H1 (cell line): ENCODE data around the gene ZNF446. TPM values are rescaled to one million over a fixed set of nuclear protein-coding genes. Genes with fewer than 3 reads are reported as not detected.
A peak's percentile ranks its signal among the peaks of the same experiment; 100 is the strongest.

ENCODE experiments used
- CTCF ChIA-PET: fragments of 300-600 bp; sonication (Branson Sonifier 250); formaldehyde crosslinking; loops from one replicate; lab custom pipeline; 2021; ENCODE audit not compliant: partially characterized antibody; lab: Charles Lee
- POLR2A ChIA-PET: fragments of 300-600 bp; sonication (Branson Sonifier 250); formaldehyde crosslinking; loops from one replicate; lab custom pipeline; 2021; ENCODE audit warnings: inconsistent platforms; ENCODE audit not compliant: partially characterized antibody; lab: Charles Lee
- DNase-seq, 2 experiments: peaks; one replicate each; pipeline versions ENCODE4 v3.0.0 to v3.0.0-alpha.2; 2010 to 2022; ENCODE audit warnings: low spot score in 2 of 2, low read depth in 1 of 2, mixed read lengths in 1 of 2
- FAIRE-seq: peaks from 2 replicates; lab custom pipeline; 2011; peaks lifted over from hg19 to GRCh38; lab: Jason Lieb, UNC
- H2AFZ ChIP-seq: 2 replicates; pipeline ENCODE4 v1.8.1; 2012; ENCODE audit warnings: low read length, inconsistent platforms
- H2AK5ac ChIP-seq: 2 replicates; pipeline ENCODE4 v1.6.1; 2013; ENCODE audit warnings: low read depth, low read length
- H2BK120ac ChIP-seq: replicated peaks from 2 replicates; pipeline ENCODE3; 2013; ENCODE audit warnings: low read depth, low read length, inconsistent platforms
- H2BK12ac ChIP-seq: 2 replicates; pipeline ENCODE4 v1.6.1; 2013; ENCODE audit warnings: low read depth, low read length
- H2BK15ac ChIP-seq: 2 replicates; pipeline ENCODE4 v1.6.1; 2013; ENCODE audit warnings: low read length
- H2BK20ac ChIP-seq: 2 replicates; pipeline ENCODE4 v1.6.1; 2013; ENCODE audit warnings: low read length
- H2BK5ac ChIP-seq: 2 replicates; pipeline ENCODE4 v1.6.1; 2013; ENCODE audit warnings: low read depth, low read length
- H3K14ac ChIP-seq: 2 replicates; pipeline ENCODE4 v1.6.1; 2013; ENCODE audit warnings: inconsistent platforms; ENCODE audit not compliant: insufficient read length
- H3K18ac ChIP-seq: 2 replicates; pipeline ENCODE4 v1.6.1; 2013; ENCODE audit warnings: low read length; ENCODE audit errors: extremely low read depth
- H3K23ac ChIP-seq: 2 replicates; pipeline ENCODE4 v1.6.1; 2013; ENCODE audit warnings: inconsistent platforms; ENCODE audit not compliant: insufficient read length
- H3K23me2 ChIP-seq: 2 replicates; pipeline ENCODE4 v1.6.1; 2013; ENCODE audit warnings: low read depth, low read length
- H3K27ac ChIP-seq: 2 replicates; pipeline ENCODE4 v1.6.1; 2011; ENCODE audit warnings: low read depth, low read length, inconsistent platforms
- H3K27me3 ChIP-seq, 4 experiments: replicated peaks in 1 of 4; 1 replicate in 1 of 4; 2 replicates in 3 of 4; pipeline versions ENCODE4 v1.6.1 to v1.8.1; 2011 to 2013; ENCODE audit warnings: low read length in 3 of 4, mild to moderate bottlenecking in 3 of 4, inconsistent platforms in 2 of 4, mixed read lengths in 2 of 4, moderate library complexity in 1 of 4; ENCODE audit not compliant: control insufficient read depth in 3 of 4, insufficient read depth in 3 of 4; ENCODE audit errors: extremely low read depth in 1 of 4
- H3K36me3 ChIP-seq, 4 experiments: 2 replicates each; pipeline versions ENCODE4 v1.6.1 to v1.8.1; 2011 to 2013; ENCODE audit warnings: mild to moderate bottlenecking in 4 of 4, low read length in 3 of 4, moderate library complexity in 2 of 4, control low read depth in 1 of 4, inconsistent platforms in 1 of 4; ENCODE audit not compliant: insufficient read depth in 4 of 4, control insufficient read depth in 2 of 4
- H3K4ac ChIP-seq: replicated peaks from 2 replicates; pipeline ENCODE3; 2013; ENCODE audit warnings: low read length, low read depth, mixed read lengths, inconsistent platforms; ENCODE audit not compliant: insufficient read length
- H3K4me1 ChIP-seq, 4 experiments: replicated peaks in 1 of 4; 1 replicate in 1 of 4; 2 replicates in 3 of 4; pipeline versions ENCODE4 v1.6.1 to v1.8.1; 2011 to 2013; ENCODE audit warnings: low read length in 3 of 4, inconsistent platforms in 2 of 4, mixed read lengths in 1 of 4; ENCODE audit not compliant: insufficient read depth in 4 of 4, control insufficient read depth in 3 of 4
- H3K4me2 ChIP-seq, 2 experiments: 2 replicates each; pipeline versions ENCODE4 v1.6.1 to v1.8.1; 2011 to 2013; ENCODE audit warnings: low read depth in 2 of 2, low read length in 2 of 2, control low read depth in 1 of 2, inconsistent platforms in 1 of 2, mild to moderate bottlenecking in 1 of 2; ENCODE audit not compliant: insufficient read depth in 1 of 2
- H3K4me3 ChIP-seq, 4 experiments: fragments of 200-600, 300-600 bp in 1 of 4; sonication (generic), shearing (Covaris generic), sonication (Bioruptor Twin) in 1 of 4; 2 replicates each; pipeline versions ENCODE4 v1.5.1 to v1.8.1; 2011 to 2016; ENCODE audit warnings: low read length in 4 of 4, low read depth in 3 of 4, control low read depth in 2 of 4, inconsistent platforms in 2 of 4, mild to moderate bottlenecking in 2 of 4, mixed read lengths in 1 of 4, moderate library complexity in 1 of 4; ENCODE audit not compliant: insufficient read depth in 2 of 4; ENCODE audit errors: extremely low read depth in 1 of 4
- H3K56ac ChIP-seq: replicated peaks from 2 replicates; pipeline ENCODE3; 2013; ENCODE audit warnings: low read depth, mild to moderate bottlenecking, mixed read lengths, low read length, inconsistent platforms; ENCODE audit not compliant: insufficient read length
- H3K79me1 ChIP-seq: 2 replicates; pipeline ENCODE4 v1.6.1; 2013; ENCODE audit warnings: low read depth, low read length, control low read depth
- H3K79me2 ChIP-seq, 2 experiments: 2 replicates each; pipeline versions ENCODE4 v1.6.1 to v1.8.1; 2012 to 2013; ENCODE audit warnings: low read length in 2 of 2, mild to moderate bottlenecking in 2 of 2, inconsistent platforms in 1 of 2; ENCODE audit not compliant: insufficient read depth in 2 of 2, control insufficient read depth in 1 of 2
- H3K9ac ChIP-seq, 4 experiments: replicated peaks in 1 of 4; 1 replicate in 1 of 4; 2 replicates in 3 of 4; pipeline versions ENCODE4 v1.6.1 to v1.8.1; 2011 to 2013; ENCODE audit warnings: low read depth in 3 of 4, low read length in 3 of 4, control low read depth in 2 of 4, mild to moderate bottlenecking in 2 of 4, moderate library complexity in 2 of 4, inconsistent platforms in 1 of 4; ENCODE audit errors: extremely low read depth in 1 of 4
- H3K9me3 ChIP-seq, 2 experiments: 2 replicates each; pipeline versions ENCODE4 v1.6.1 to v1.8.1; 2012 to 2013; ENCODE audit warnings: mild to moderate bottlenecking in 2 of 2, moderate library complexity in 2 of 2, control low read depth in 1 of 2, inconsistent platforms in 1 of 2, low read depth in 1 of 2, low read length in 1 of 2, mixed read lengths in 1 of 2; ENCODE audit not compliant: insufficient read depth in 2 of 2
- H4K20me1 ChIP-seq, 2 experiments: replicated peaks in 1 of 2; 2 replicates each; pipeline versions ENCODE3 to v1.8.1; 2011 to 2013; ENCODE audit warnings: inconsistent platforms in 2 of 2, low read length in 2 of 2, mild to moderate bottlenecking in 1 of 2; ENCODE audit not compliant: insufficient read depth in 2 of 2, control insufficient read depth in 1 of 2
- H4K5ac ChIP-seq: 2 replicates; pipeline ENCODE4 v1.6.1; 2013; ENCODE audit warnings: low read length, low read depth, mixed read lengths, inconsistent platforms; ENCODE audit not compliant: insufficient read length
- H4K8ac ChIP-seq: 2 replicates; pipeline ENCODE4 v1.8.0; 2013; ENCODE audit warnings: mild to moderate bottlenecking, moderate library complexity, low read length, inconsistent platforms; ENCODE audit not compliant: insufficient read depth; ENCODE audit errors: extremely low read depth
- H4K91ac ChIP-seq: replicated peaks from 2 replicates; pipeline ENCODE3; 2013; ENCODE audit warnings: low read length, mixed read lengths, inconsistent platforms; ENCODE audit not compliant: insufficient read length
- HDAC6 ChIP-seq: IDR thresholded peaks from one replicate; pipeline ENCODE4 v1.7.1; 2012; ENCODE audit warnings: low read depth, mild to moderate bottlenecking, inconsistent platforms, low read length, moderate library complexity
- KDM4A ChIP-seq: IDR thresholded peaks from one replicate; pipeline ENCODE4 v1.7.1; 2012; ENCODE audit warnings: low read depth, mild to moderate bottlenecking, moderate library complexity, low read length, inconsistent platforms; ENCODE audit not compliant: severe bottlenecking
- WGBS, 2 experiments: shearing (Covaris generic) in 1 of 2; methylation state at CpG; one replicate each; pipeline versions ENCODE4 v1.1.6 to v1.1.7; 2013 to 2015; ENCODE audit warnings: low lambda C conversion rate in 2 of 2, mixed read lengths in 2 of 2, inconsistent platforms in 1 of 2, low coverage in 1 of 2, missing lambda C conversion rate in 1 of 2; ENCODE audit not compliant: insufficient replicate concordance in 2 of 2, insufficient coverage in 1 of 2, insufficient read length in 1 of 2; ENCODE audit errors: extremely low coverage in 1 of 2, missing lambda C conversion rate in 1 of 2; 5-methylcytosine and 5-hydroxymethylcytosine counted together
- polyA plus RNA-seq, 7 experiments: library from polyadenylated mRNA; depleted of rRNA in 3 of 7; stranded (reverse) in 5 of 7; unstranded in 2 of 7; fragments of >200 nt in 5 of 7; fragments of 200-250 nt in 2 of 7; gene quantifications; 1 replicate in 5 of 7; 2 replicates in 1 of 7; 4 replicates in 1 of 7; pipeline versions ENCODE4 v1.2.1 to v1.2.3, GENCODE V29; 2011 to 2013; ENCODE audit warnings: missing spikeins in 2 of 7, mixed read lengths in 2 of 7
- total RNA-seq: library from RNA; stranded (reverse); fragmentation: NEBNext Ultra II Directional; extraction: Animal tissue kit (Norgen Biotek cat#: 25700); gene quantifications from 2 replicates; pipeline ENCODE4 v1.2.1, GENCODE V29; 2021

The ZNF446 gene
- total and polyA plus RNA-seq, 2 of the 8 experiments (the other 6 are each of a cell fraction or from before 2014, with no cell fraction given): 4.1 to 5.5 TPM

- Histone ChIP-seq H3K4me3 (peak overlapping the region; percentile 54 to 87 (median 70)), H3K9ac (peak overlapping the region; percentile 43 to 90 (median 74)), H2BK15ac (peak overlapping the region; percentile 88; the same call in 1 of the 2 replicates)
- TF ChIP-seq HDAC6 (no peak), KDM4A (peak; percentile 9)
- TF ChIP-seq, all 59 proteins: peak for 1
- H3K27ac ChIP-seq: peak overlapping the region; percentile 91
- peaks cover 0 to 9% (median 2%) of the 10 kb centered on the region in 4 experiments; a peak in 2 of 8 replicates for H3K36me3 ChIP-seq
- 0 out of 2 replicates have a peak overlapping the region, but pooled peaks have one; percentile 44 for H2AK5ac ChIP-seq
- no peak overlapping the region for H4K5ac ChIP-seq
- H3K79me1 ChIP-seq: peaks cover 5% of the 10 kb centered on the region
- H3K4ac ChIP-seq: no peak overlapping the region
- H2AFZ ChIP-seq: no peak overlapping the region
- peak overlapping the region; percentile 67 to 85 for H3K4me2 ChIP-seq
- 38% methylated on average over 20 of the region's 22 CpGs; no CpG with 5 or more reads in 1 of the 2 experiments for WGBS, 2 experiments
- H4K8ac ChIP-seq: peak overlapping the region; percentile 96
- peaks cover 0 to 35% (median 20%) of the 10 kb centered on the region in 4 experiments; a peak in 6 of 7 replicates for H3K4me1 ChIP-seq
- peaks cover 11% of the 10 kb centered on the region for H3K23me2 ChIP-seq
- DNase-seq (no peak), FAIRE-seq (no peak)
- no peak overlapping the region for H2BK20ac ChIP-seq
- H3K14ac ChIP-seq: no peak overlapping the region
- H3K9me3 ChIP-seq: no peaks in the 10 kb centered on the region
- ChIA-PET CTCF (interaction anchor here (0.6 to 5.2 kb wide), 36 partner anchors 9 to 1424 kb away, joined by 3 to 35 read pairs (median 4); partner anchors contain the start of genes CHMP2A, TRIM28, UBE2M and ZNF324), POLR2A (interaction anchor here (0.7 to 21.3 kb wide), 28 partner anchors 10 to 162 kb away, joined by 3 to 650 read pairs (median 6); partner anchors contain the start of genes CHMP2A, RNF225, RPS5 and TRIM28)
- no peak overlapping the region for H2BK12ac ChIP-seq
- no peaks in the 10 kb centered on the region; a peak in 1 of 7 replicates for H3K27me3 ChIP-seq
- no peak overlapping the region for H3K23ac ChIP-seq
- peaks cover 2 to 9% of the 10 kb centered on the region in 2 experiments for H4K20me1 ChIP-seq
- peak overlapping the region; percentile 89 for H2BK5ac ChIP-seq
- peaks cover 0 to 17% of the 10 kb centered on the region in 2 experiments; a peak in 1 of 4 replicates for H3K79me2 ChIP-seq
- H3K56ac ChIP-seq: peak overlapping the region; percentile 51
- H3K18ac ChIP-seq: peak overlapping the region; percentile 78; the same call in 1 of the 2 replicates
- H2BK120ac ChIP-seq: no peak overlapping the region
- peak overlapping the region; percentile 54 for H4K91ac ChIP-seq
Observed at GRCh38 chr19:58518256-58519086, 42.3 kb downstream of the ZNF446 start.
